Suprapubic skin (tissue), 4 donors: ENCODE measurements around the gene SPOCK1. TPM values are rescaled to one million over a fixed set of nuclear protein-coding genes. Genes with fewer than 3 reads are reported as not detected.

Source experiments
- DNase-seq, 2 donors: peaks; one replicate each; pipeline ENCODE4 v3.0.0-alpha.2; 2019; ENCODE audit warnings: low spot score in 2 of 2
- H3K27ac ChIP-seq: fragments of 200-600 bp; sonication (generic); one replicate; pipeline ENCODE4 v1.5.1; 2019
- H3K27me3 ChIP-seq: fragments of 200-600 bp; sonication (generic); one replicate; pipeline ENCODE4 v1.5.1; 2019
- H3K36me3 ChIP-seq: fragments of 200-600 bp; sonication (generic); one replicate; pipeline ENCODE4 v1.5.1; 2019
- H3K4me1 ChIP-seq: fragments of 200-600 bp; sonication (generic); one replicate; pipeline ENCODE4 v1.5.1; 2019
- H3K4me3 ChIP-seq: fragments of 200-600 bp; sonication (generic); one replicate; pipeline ENCODE4 v1.5.1; 2019; ENCODE audit warnings: mild to moderate bottlenecking
- H3K9me3 ChIP-seq: fragments of 200-600 bp; sonication (generic); one replicate; pipeline ENCODE4 v1.5.1; 2019
- EP300 ChIP-seq: sonication (generic); formaldehyde crosslinking; IDR thresholded peaks from one replicate; pipeline ENCODE4 v1.6.1; 2017; ENCODE audit warnings: antibody characterized with exemption
- POLR2A ChIP-seq, 2 donors: fragments of 450-650 bp; IDR thresholded peaks; one replicate each; pipeline ENCODE4 v1.6.1; 2017; ENCODE audit warnings: antibody characterized with exemption in 2 of 2, mild to moderate bottlenecking in 2 of 2, moderate library complexity in 2 of 2
- POLR2AphosphoS5 ChIP-seq, 3 donors: sonication (generic); formaldehyde crosslinking; IDR thresholded peaks; one replicate each; pipeline ENCODE4 v1.6.1; 2017; ENCODE audit warnings: antibody characterized with exemption in 3 of 3
- WGBS: methylation state at CpG from one replicate; pipeline ENCODE4 v1.1.5; 2018; 5-methylcytosine and 5-hydroxymethylcytosine counted together
- total RNA-seq, 4 donors: library from RNA; depleted of rRNA; stranded (reverse); fragments of >200 nt; gene quantifications; one replicate each; pipeline ENCODE4 v1.1.0, GENCODE V29; 2016
- TF ChIP-seq, protein P1 (sequence below), 2 donors: fragments of 200-600 bp in 1 of 2; fragments of 450-650 bp in 1 of 2; sonication (generic) in 1 of 2; IDR thresholded peaks; one replicate each; pipeline ENCODE4 v1.5.1; 2016 to 2019; ENCODE audit warnings: antibody characterized with exemption in 2 of 2, mild to moderate bottlenecking in 1 of 2, moderate library complexity in 1 of 2

Gene SPOCK1
- total RNA-seq, 4 donors from 2014 or later = 3.9 to 11.6 (median 5.4) TPM

- TF ChIP-seq POLR2AphosphoS5 (IDR thresholded peaks at IDR 0.05) (no peak), POLR2A (IDR thresholded peaks at IDR 0.05) (no peak), EP300 (no peak)
- TF ChIP-seq, protein P1, sequence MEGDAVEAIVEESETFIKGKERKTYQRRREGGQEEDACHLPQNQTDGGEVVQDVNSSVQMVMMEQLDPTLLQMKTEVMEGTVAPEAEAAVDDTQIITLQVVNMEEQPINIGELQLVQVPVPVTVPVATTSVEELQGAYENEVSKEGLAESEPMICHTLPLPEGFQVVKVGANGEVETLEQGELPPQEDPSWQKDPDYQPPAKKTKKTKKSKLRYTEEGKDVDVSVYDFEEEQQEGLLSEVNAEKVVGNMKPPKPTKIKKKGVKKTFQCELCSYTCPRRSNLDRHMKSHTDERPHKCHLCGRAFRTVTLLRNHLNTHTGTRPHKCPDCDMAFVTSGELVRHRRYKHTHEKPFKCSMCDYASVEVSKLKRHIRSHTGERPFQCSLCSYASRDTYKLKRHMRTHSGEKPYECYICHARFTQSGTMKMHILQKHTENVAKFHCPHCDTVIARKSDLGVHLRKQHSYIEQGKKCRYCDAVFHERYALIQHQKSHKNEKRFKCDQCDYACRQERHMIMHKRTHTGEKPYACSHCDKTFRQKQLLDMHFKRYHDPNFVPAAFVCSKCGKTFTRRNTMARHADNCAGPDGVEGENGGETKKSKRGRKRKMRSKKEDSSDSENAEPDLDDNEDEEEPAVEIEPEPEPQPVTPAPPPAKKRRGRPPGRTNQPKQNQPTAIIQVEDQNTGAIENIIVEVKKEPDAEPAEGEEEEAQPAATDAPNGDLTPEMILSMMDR (IDR thresholded peaks at IDR 0.05) = no peak
- DNase-seq = no peak
- 58% methylated on average over 6 of the region's 6 CpGs for WGBS
Observed at GRCh38 chr5:137119321-137119720, 379.8 kb downstream of the SPOCK1 start.

GRCh38 chr5:137118629-137119028 is 380.5 kb downstream of the SPOCK1 start:
- 83% methylated on average over 5 of the region's 5 CpGs for WGBS
- H3K4me1 ChIP-seq = no peaks in the 10 kb centered on the region
- TF ChIP-seq POLR2AphosphoS5 (IDR thresholded peaks at IDR 0.05) (no peak), EP300 (no peak)
- H3K27me3 ChIP-seq = no peaks in the 10 kb centered on the region
- H3K4me3 ChIP-seq = no peak overlapping the region
- H3K36me3 ChIP-seq = no peaks in the 10 kb centered on the region
- H3K9me3 ChIP-seq = no peaks in the 10 kb centered on the region
- no peak for DNase-seq
- no peak overlapping the region for H3K27ac ChIP-seq

More at GRCh38 chr5:137119321-137119720, 379.8 kb downstream of the SPOCK1 start:
- no peaks in the 10 kb centered on the region for H3K9me3 ChIP-seq
- no peak overlapping the region for H3K4me3 ChIP-seq
- H3K4me1 ChIP-seq = no peaks in the 10 kb centered on the region
- no peak overlapping the region for H3K27ac ChIP-seq
- H3K36me3 ChIP-seq = no peaks in the 10 kb centered on the region
- no peaks in the 10 kb centered on the region for H3K27me3 ChIP-seq

- H3K27me3 ChIP-seq = no peaks in the 10 kb centered on the region
- H3K4me3 ChIP-seq = no peak overlapping the region
- no peak for DNase-seq
- 82% methylated on average over 6 of the region's 6 CpGs for WGBS
- H3K4me1 ChIP-seq = no peaks in the 10 kb centered on the region
- H3K36me3 ChIP-seq = no peaks in the 10 kb centered on the region
- no peaks in the 10 kb centered on the region for H3K9me3 ChIP-seq
- no peak overlapping the region for H3K27ac ChIP-seq
- TF ChIP-seq, protein P1 (IDR thresholded peaks at IDR 0.05) = no peak
- TF ChIP-seq POLR2AphosphoS5 (IDR thresholded peaks at IDR 0.05) (no peak), POLR2A (IDR thresholded peaks at IDR 0.05) (no peak), EP300 (no peak)
Observed at GRCh38 chr5:137115152-137115551, 384.0 kb downstream of the SPOCK1 start.

DNA sequence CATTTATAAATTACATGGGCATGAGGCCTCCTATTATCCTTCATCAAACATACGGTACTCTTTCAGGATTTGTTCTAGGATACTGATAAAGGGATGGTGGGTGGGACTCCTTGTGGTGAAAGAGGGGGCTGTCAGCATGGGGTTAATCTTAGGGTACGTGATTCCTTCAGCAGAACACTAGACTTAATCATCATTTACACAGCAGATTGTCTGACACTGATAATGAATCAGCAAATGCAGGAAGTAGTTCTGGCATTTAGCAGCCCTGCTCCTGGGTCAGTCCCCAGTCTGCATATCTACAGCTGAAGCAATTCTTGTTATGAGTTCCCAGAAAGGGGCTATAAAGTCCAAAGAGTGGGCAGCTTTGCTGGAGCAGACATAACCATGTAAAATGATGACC is 384.6 kb downstream of the SPOCK1 start:
- Histone ChIP-seq H3K4me3 (no peak overlapping the region), H3K36me3 (no peaks in the 10 kb centered on the region), H3K4me1 (no peaks in the 10 kb centered on the region), H3K9me3 (no peaks in the 10 kb centered on the region), H3K27ac (no peak overlapping the region), H3K27me3 (no peaks in the 10 kb centered on the region)
- no peak for DNase-seq
- WGBS = 57% methylated on average over 2 of the region's 2 CpGs
- no peak for TF ChIP-seq EP300
- TF ChIP-seq POLR2AphosphoS5 (IDR thresholded peaks at IDR 0.05) = no peak
- TF ChIP-seq, protein P1 (IDR thresholded peaks at IDR 0.05) = no peak
- TF ChIP-seq POLR2A (IDR thresholded peaks at IDR 0.05) = no peak

DNA sequence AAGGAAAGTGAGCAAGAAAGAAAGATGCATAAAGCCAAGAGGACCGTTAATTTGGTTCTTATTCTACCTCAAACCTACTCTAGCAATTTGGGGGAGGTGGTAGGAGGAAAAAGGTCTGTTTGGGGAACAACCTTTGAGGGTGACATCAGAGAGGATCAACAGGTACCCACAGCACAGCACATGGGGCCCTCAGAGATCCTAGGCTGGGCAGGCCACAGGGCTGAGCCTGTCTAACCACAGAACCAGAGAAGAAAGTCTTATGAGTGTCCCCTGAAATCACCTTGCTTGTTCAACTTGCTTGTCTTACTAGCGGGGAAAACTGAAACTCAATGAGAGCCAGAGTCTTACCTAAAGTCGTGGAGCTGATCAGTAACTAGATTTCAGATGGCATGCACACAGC is 385.2 kb downstream of the SPOCK1 start:
- DNase-seq = no peak
- Histone ChIP-seq H3K27me3 (peaks cover under 1% of the 10 kb centered on the region), H3K27ac (no peak overlapping the region), H3K4me3 (no peak overlapping the region), H3K4me1 (no peaks in the 10 kb centered on the region), H3K9me3 (no peaks in the 10 kb centered on the region), H3K36me3 (no peaks in the 10 kb centered on the region)
- 76% methylated on average over 3 of the region's 3 CpGs for WGBS
- TF ChIP-seq POLR2A (IDR thresholded peaks at IDR 0.05) (no peak), EP300 (no peak), POLR2AphosphoS5 (IDR thresholded peaks at IDR 0.05) (no peak)
- TF ChIP-seq, protein P1 (IDR thresholded peaks at IDR 0.05) = no peak

GRCh38 chr5:137113161-137113560 is 386.0 kb downstream of the SPOCK1 start:
- Histone ChIP-seq H3K36me3 (no peaks in the 10 kb centered on the region), H3K4me1 (no peaks in the 10 kb centered on the region), H3K27me3 (peaks cover 2% of the 10 kb centered on the region), H3K4me3 (no peak overlapping the region), H3K9me3 (no peaks in the 10 kb centered on the region), H3K27ac (no peak overlapping the region)
- WGBS = 58% methylated on average over 7 of the region's 7 CpGs
- no peak for TF ChIP-seq POLR2A (IDR thresholded peaks at IDR 0.05)
- TF ChIP-seq POLR2AphosphoS5 (IDR thresholded peaks at IDR 0.05) = no peak
- TF ChIP-seq, protein P1 (IDR thresholded peaks at IDR 0.05) = no peak
- no peak for TF ChIP-seq EP300
- no peak for DNase-seq
